ENCODE results near the gene KIAA1755.

DNA sequence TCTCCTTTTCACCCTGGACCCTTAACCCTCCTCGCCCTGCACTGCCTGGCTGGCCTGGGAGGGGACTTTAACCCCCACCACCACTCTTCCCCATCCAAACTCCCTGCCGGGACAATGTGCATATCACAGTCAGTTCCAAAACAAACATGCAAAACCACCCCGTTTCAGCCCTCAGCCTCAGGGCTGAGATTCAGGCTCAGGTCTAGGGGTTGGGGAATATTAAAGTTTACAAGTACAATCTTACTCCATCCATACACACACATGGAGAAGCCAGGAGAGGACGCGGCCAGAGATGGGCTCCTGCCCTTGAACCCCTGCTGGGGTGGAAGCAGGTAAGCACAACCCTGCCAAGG lies 534 bp downstream of the KIAA1755 start:
- TF ChIP-seq, protein P1, sequence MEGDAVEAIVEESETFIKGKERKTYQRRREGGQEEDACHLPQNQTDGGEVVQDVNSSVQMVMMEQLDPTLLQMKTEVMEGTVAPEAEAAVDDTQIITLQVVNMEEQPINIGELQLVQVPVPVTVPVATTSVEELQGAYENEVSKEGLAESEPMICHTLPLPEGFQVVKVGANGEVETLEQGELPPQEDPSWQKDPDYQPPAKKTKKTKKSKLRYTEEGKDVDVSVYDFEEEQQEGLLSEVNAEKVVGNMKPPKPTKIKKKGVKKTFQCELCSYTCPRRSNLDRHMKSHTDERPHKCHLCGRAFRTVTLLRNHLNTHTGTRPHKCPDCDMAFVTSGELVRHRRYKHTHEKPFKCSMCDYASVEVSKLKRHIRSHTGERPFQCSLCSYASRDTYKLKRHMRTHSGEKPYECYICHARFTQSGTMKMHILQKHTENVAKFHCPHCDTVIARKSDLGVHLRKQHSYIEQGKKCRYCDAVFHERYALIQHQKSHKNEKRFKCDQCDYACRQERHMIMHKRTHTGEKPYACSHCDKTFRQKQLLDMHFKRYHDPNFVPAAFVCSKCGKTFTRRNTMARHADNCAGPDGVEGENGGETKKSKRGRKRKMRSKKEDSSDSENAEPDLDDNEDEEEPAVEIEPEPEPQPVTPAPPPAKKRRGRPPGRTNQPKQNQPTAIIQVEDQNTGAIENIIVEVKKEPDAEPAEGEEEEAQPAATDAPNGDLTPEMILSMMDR (IDR thresholded peaks at IDR 0.05) = no peak
- TF ChIP-seq POLR2A (IDR thresholded peaks at IDR 0.05) = no peak
